ENCODE data around the gene TTC12.

The TTC12 gene

DNA sequence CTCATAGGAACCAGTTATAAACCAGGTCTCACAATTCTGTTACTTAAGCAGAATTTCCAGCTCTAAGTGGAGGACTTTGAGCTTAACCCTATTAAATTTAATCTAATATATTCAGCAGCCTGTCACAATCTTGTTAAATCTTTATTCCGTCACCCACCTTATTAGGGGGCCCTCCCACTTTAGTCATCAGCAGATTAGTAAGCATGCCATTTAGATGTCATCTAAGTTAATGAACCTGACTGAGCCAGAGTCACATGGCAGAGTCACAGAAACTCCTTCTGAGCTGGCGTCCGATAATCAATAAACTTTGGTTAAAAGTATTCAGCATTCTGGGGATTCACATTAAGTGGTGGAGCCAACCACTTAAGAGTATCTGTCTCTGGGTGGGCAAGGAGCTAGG lies 35.1 kb downstream of the TTC12 start:
- H3K36me3 ChIP-seq (ENCODE audit: control insufficient read depth, insufficient read depth, low read length) = no peaks in the 10 kb centered on the region
- no CpG with 5 or more reads among the region's 3 CpGs for WGBS (ENCODE audit: insufficient coverage, insufficient read length)
- no peaks in the 10 kb centered on the region for H3K9me3 ChIP-seq (ENCODE audit: control insufficient read depth, insufficient read depth, low read length)
- no peak for DNase-seq (ENCODE audit: low read depth, low spot score)
- H3K27ac ChIP-seq (ENCODE audit: low read length) = no peak overlapping the region
- H3K4me3 ChIP-seq (ENCODE audit: low read length) = no peak overlapping the region
- H3K4me1 ChIP-seq (ENCODE audit: control insufficient read depth, insufficient read depth, low read length) = no peaks in the 10 kb centered on the region
- no peaks in the 10 kb centered on the region for H3K27me3 ChIP-seq (ENCODE audit: control insufficient read depth, insufficient read depth, low read length)

DNA sequence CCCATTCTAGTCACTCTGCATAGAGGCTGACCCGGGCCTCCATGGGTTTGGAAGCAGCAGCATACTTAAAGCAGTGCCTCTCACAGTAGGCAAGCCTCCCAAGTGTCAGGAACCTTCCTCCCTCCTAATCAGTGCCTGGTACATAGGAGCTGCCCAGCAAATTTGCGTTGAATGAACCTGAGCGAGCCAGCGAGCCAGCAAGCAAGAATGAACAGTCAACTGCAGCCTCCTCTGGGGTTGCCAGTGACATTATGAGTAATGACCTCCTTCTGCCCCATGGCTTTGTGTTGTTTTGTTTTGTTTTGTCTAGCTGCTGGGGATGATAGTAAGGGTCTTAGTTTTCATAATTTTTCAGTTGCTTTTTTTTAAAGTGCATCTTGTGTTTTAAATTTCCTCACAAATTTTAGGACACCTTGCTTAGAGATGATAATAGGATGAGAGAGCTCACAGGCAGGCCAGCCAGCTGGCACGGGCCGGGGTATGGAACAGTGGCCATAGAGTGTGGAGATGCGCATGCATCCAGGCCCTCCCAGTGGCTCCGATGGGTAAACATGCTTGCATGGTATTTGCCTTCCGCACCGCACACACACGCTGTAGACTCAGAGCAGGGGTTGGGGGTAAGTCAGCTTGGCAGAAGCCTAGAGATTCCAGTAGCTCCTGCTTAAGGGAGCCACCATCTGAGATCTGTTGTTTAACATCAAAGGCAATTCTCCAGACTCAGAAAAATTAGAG lies 36.1 kb downstream of the TTC12 start:
- Histone ChIP-seq H3K4me3 (ENCODE audit: low read length) (no peak overlapping the region), H3K36me3 (ENCODE audit: control insufficient read depth, insufficient read depth, low read length) (no peaks in the 10 kb centered on the region), H3K27ac (ENCODE audit: low read length) (no peak overlapping the region), H3K9me3 (ENCODE audit: control insufficient read depth, insufficient read depth, low read length) (no peaks in the 10 kb centered on the region), H3K27me3 (ENCODE audit: control insufficient read depth, insufficient read depth, low read length) (no peaks in the 10 kb centered on the region), H3K4me1 (ENCODE audit: control insufficient read depth, insufficient read depth, low read length) (no peaks in the 10 kb centered on the region)
- WGBS (ENCODE audit: insufficient coverage, insufficient read length) = no CpG with 5 or more reads among the region's 11 CpGs
- no peak for DNase-seq (ENCODE audit: low read depth, low spot score)

DNA sequence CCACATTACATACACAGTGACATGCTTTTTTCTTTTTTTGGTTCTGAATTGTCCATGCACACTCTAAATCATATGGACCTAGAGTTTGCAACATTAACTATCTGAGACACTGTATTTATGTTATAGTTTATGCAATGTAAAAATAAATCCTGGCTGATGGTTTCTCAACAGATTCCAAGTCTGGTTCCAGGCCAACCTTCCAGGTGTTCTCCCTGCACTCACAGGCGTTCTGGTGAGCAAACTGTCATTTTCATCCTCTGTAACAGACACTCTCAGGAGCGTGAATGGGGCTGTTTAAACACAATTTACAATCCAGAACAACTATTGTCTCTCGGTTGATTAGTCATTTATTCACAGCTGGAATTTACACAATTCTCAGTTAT lies 36.7 kb downstream of the TTC12 start:
- no peaks in the 10 kb centered on the region for H3K27me3 ChIP-seq (ENCODE audit: control insufficient read depth, insufficient read depth, low read length)
- H3K27ac ChIP-seq (ENCODE audit: low read length) = no peak overlapping the region
- DNase-seq (ENCODE audit: low read depth, low spot score) = no peak
- no peaks in the 10 kb centered on the region for H3K9me3 ChIP-seq (ENCODE audit: control insufficient read depth, insufficient read depth, low read length)
- no peaks in the 10 kb centered on the region for H3K36me3 ChIP-seq (ENCODE audit: control insufficient read depth, insufficient read depth, low read length)
- WGBS (ENCODE audit: insufficient coverage, insufficient read length) = no CpG with 5 or more reads among the region's 3 CpGs
- H3K4me3 ChIP-seq (ENCODE audit: low read length) = no peak overlapping the region
- H3K4me1 ChIP-seq (ENCODE audit: control insufficient read depth, insufficient read depth, low read length) = no peaks in the 10 kb centered on the region

DNA sequence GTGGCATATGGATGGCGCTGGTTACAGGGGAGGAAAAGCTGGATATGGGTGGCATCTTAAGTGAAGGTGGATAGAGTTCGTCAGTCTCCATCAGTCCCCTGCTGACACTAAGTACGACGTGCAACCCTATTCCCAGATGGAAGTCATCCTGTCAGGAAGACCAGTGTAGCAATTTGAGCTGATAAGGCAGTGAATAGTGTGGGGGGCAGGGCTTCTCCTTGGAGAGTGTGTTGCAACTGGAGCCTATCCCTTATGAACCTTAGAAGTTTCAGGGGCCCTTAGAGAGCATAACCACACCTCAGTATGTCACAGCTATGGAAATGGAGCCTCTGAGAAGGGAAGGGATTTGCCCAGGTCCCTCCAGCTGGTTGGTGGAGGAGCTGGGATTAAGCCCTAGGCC lies 37.1 kb downstream of the TTC12 start:
- WGBS (ENCODE audit: insufficient coverage, insufficient read length) = no CpG with 5 or more reads among the region's 4 CpGs
- no peak overlapping the region for H3K4me3 ChIP-seq (ENCODE audit: low read length)

DNA sequence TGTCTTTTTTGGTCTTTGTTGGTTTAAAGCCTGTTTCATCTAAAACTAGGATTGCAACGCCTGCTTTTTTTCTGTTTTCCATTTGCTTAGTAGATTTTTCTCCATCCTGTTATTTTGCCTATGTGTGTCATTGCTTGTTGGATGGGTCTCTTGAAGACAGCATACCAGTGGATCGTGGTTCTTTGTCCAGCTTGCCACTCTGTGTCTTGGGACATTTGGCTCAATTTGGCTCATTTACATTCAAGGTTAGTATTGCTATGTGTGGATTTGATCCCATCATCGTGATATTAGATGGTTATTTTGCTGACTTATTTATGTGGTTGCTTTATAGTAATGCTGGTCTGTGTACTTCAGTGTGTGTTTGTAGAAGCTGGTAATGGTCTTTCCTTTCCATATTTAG lies 41.8 kb downstream of the TTC12 start:
- Histone ChIP-seq H3K36me3 (ENCODE audit: control insufficient read depth, insufficient read depth, low read length) (no peaks in the 10 kb centered on the region), H3K27me3 (ENCODE audit: control insufficient read depth, insufficient read depth, low read length) (no peaks in the 10 kb centered on the region), H3K9me3 (ENCODE audit: control insufficient read depth, insufficient read depth, low read length) (no peaks in the 10 kb centered on the region), H3K4me3 (ENCODE audit: low read length) (no peak overlapping the region), H3K4me1 (ENCODE audit: control insufficient read depth, insufficient read depth, low read length) (no peaks in the 10 kb centered on the region), H3K27ac (ENCODE audit: low read length) (no peak overlapping the region)
- no CpG with 5 or more reads among the region's 3 CpGs for WGBS (ENCODE audit: insufficient coverage, insufficient read length)
- DNase-seq (ENCODE audit: low read depth, low spot score) = no peak

More for the DNA sequence above, 37.1 kb downstream of the TTC12 start:
- Histone ChIP-seq H3K4me1 (ENCODE audit: control insufficient read depth, insufficient read depth, low read length) (no peaks in the 10 kb centered on the region), H3K27me3 (ENCODE audit: control insufficient read depth, insufficient read depth, low read length) (no peaks in the 10 kb centered on the region), H3K36me3 (ENCODE audit: control insufficient read depth, insufficient read depth, low read length) (no peaks in the 10 kb centered on the region), H3K9me3 (ENCODE audit: control insufficient read depth, insufficient read depth, low read length) (no peaks in the 10 kb centered on the region), H3K27ac (ENCODE audit: low read length) (no peak overlapping the region)
- DNase-seq (ENCODE audit: low read depth, low spot score) = no peak

DNA sequence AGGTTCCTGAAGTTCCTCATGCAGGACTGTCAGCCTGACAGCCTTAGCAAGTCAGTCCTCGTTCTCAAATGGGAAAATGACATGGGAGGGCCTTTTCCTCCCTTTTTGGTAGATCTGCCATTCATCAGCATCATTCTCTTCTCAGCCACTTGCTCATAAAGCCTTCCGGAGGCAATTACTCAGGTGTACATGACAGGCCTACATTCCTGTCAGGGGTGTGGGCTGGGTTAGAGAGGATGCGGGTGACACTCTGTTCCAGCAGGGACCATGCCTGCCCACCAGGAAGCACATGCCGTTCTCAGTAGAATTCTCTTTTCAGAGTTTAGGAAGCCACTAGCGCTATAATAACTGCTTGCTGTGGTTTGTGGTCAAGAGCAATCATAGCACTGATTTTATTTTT lies 49.0 kb downstream of the TTC12 start:
- H3K4me3 ChIP-seq (ENCODE audit: low read length) = no peak overlapping the region
- no peaks in the 10 kb centered on the region for H3K36me3 ChIP-seq (ENCODE audit: control insufficient read depth, insufficient read depth, low read length)
- H3K4me1 ChIP-seq (ENCODE audit: control insufficient read depth, insufficient read depth, low read length) = no peaks in the 10 kb centered on the region
- no peak for DNase-seq (ENCODE audit: low read depth, low spot score)
- no peaks in the 10 kb centered on the region for H3K27me3 ChIP-seq (ENCODE audit: control insufficient read depth, insufficient read depth, low read length)
- no CpG with 5 or more reads among the region's 5 CpGs for WGBS (ENCODE audit: insufficient coverage, insufficient read length)
- H3K9me3 ChIP-seq (ENCODE audit: control insufficient read depth, insufficient read depth, low read length) = no peaks in the 10 kb centered on the region
- H3K27ac ChIP-seq (ENCODE audit: low read length) = no peak overlapping the region

DNA sequence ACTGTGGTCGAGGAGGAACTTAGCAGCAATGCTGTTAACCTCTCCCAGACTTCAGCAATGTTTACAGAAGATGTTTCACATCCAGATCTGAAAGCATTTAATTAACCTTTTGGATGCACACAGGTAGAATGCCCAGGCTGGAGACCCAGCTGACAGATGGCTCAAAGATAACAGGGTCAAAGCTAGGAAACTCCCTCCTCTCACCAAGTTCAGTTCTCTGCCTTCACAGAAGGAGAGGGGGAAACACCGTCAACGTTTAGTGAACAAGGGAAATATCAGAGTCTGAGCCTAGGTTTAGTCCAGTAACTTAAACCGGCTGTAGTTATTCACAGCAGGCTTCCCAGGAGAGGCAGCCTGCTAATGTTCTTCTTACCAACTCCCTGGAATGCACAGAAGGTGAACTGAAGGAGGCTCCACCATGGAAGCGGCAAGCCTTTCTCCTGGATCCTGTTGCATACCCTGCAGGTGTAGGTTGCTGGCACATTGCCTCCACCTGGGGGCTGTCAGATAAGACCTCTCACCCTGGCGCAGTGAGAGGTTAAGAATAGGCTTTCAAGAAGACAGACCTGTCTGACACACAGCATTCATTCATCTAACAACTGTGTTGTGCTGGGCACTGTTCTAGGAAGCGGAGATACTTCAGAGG lies 49.7 kb downstream of the TTC12 start:
- Histone ChIP-seq H3K4me3 (ENCODE audit: low read length) (no peak overlapping the region), H3K27me3 (ENCODE audit: control insufficient read depth, insufficient read depth, low read length) (no peaks in the 10 kb centered on the region), H3K4me1 (ENCODE audit: control insufficient read depth, insufficient read depth, low read length) (no peaks in the 10 kb centered on the region), H3K9me3 (ENCODE audit: control insufficient read depth, insufficient read depth, low read length) (no peaks in the 10 kb centered on the region), H3K27ac (ENCODE audit: low read length) (no peak overlapping the region), H3K36me3 (ENCODE audit: control insufficient read depth, insufficient read depth, low read length) (no peaks in the 10 kb centered on the region)
- no peak for DNase-seq (ENCODE audit: low read depth, low spot score)
- WGBS (ENCODE audit: insufficient coverage, insufficient read length) = no CpG with 5 or more reads among the region's 7 CpGs

DNA sequence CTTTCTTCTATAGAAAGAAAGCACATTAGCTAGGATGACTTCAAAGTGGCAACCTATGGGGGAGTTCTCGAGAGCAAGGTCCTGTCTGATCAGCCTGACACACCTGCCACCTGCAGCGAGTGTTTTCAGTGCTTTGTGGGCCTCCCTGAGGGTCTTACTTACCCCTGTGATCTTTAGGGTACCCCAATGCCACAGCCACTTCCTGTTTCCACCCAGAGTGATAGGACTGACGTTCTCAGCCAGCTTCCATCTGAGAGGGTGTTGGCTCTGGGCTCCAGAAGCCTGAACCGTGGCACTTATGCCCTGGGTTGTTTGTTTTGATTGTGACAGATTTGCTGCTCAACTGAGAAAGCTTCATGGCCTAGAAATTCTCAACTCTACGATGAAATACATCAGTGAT lies 51.5 kb downstream of the TTC12 start:
- no CpG with 5 or more reads among the region's 5 CpGs for WGBS (ENCODE audit: insufficient coverage, insufficient read length)
- Histone ChIP-seq H3K4me1 (ENCODE audit: control insufficient read depth, insufficient read depth, low read length) (no peaks in the 10 kb centered on the region), H3K27me3 (ENCODE audit: control insufficient read depth, insufficient read depth, low read length) (no peaks in the 10 kb centered on the region), H3K27ac (ENCODE audit: low read length) (no peak overlapping the region), H3K9me3 (ENCODE audit: control insufficient read depth, insufficient read depth, low read length) (no peaks in the 10 kb centered on the region), H3K4me3 (ENCODE audit: low read length) (no peak overlapping the region), H3K36me3 (ENCODE audit: control insufficient read depth, insufficient read depth, low read length) (no peaks in the 10 kb centered on the region)
- no peak for DNase-seq (ENCODE audit: low read depth, low spot score)

DNA sequence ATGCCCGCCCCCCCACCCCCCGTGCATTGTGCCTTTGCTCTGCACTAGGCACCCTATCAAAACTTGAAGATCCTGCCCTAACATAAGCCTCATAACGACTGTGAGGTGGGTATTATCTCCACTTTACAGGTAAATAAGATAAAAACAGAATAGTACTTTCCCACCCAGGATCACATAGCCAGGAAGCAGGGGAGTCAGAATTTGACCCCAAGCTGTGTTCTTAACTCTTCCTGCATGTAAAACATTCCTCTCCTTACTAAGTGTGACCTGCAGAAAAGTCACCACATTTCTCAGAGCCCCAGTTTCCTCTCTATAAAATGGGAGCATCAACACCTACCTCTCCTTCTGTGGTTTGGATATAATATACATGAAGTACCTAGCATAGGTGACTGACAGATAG lies 55.0 kb downstream of the TTC12 start:
- no peaks in the 10 kb centered on the region for H3K4me1 ChIP-seq (ENCODE audit: control insufficient read depth, insufficient read depth, low read length)
- H3K4me3 ChIP-seq (ENCODE audit: low read length) = no peak overlapping the region
- H3K27ac ChIP-seq (ENCODE audit: low read length) = no peak overlapping the region
- no peaks in the 10 kb centered on the region for H3K9me3 ChIP-seq (ENCODE audit: control insufficient read depth, insufficient read depth, low read length)
- no peaks in the 10 kb centered on the region for H3K27me3 ChIP-seq (ENCODE audit: control insufficient read depth, insufficient read depth, low read length)
- no CpG with 5 or more reads among the region's 3 CpGs for WGBS (ENCODE audit: insufficient coverage, insufficient read length)
- DNase-seq (ENCODE audit: low read depth, low spot score) = no peak
- H3K36me3 ChIP-seq (ENCODE audit: control insufficient read depth, insufficient read depth, low read length) = no peaks in the 10 kb centered on the region

DNA sequence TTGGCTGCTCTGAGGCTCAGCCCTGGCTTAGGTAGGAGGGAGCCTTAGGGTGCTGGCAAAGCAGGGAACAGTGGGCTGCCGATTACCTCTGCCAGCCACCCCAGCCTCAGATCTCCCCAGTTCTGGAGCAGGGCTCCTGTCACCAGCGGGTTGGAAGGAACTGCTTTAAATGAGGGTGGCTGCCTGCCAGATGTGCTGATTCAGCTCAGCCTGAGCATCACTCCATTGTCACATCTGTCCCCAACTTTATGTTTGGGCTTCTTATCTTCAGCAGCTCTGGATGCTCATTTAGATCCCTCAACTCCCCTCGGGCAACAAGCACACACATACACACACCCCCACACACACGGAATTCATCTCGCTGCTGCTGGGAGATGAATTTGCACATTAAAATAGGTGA lies 56.3 kb downstream of the TTC12 start:
- Histone ChIP-seq H3K4me1 (ENCODE audit: control insufficient read depth, insufficient read depth, low read length) (no peaks in the 10 kb centered on the region), H3K9me3 (ENCODE audit: control insufficient read depth, insufficient read depth, low read length) (no peaks in the 10 kb centered on the region), H3K4me3 (ENCODE audit: low read length) (no peak overlapping the region), H3K27ac (ENCODE audit: low read length) (no peak overlapping the region), H3K27me3 (ENCODE audit: control insufficient read depth, insufficient read depth, low read length) (no peaks in the 10 kb centered on the region), H3K36me3 (ENCODE audit: control insufficient read depth, insufficient read depth, low read length) (no peaks in the 10 kb centered on the region)
- no peak for DNase-seq (ENCODE audit: low read depth, low spot score)
- WGBS (ENCODE audit: insufficient coverage, insufficient read length) = no CpG with 5 or more reads among the region's 5 CpGs

DNA sequence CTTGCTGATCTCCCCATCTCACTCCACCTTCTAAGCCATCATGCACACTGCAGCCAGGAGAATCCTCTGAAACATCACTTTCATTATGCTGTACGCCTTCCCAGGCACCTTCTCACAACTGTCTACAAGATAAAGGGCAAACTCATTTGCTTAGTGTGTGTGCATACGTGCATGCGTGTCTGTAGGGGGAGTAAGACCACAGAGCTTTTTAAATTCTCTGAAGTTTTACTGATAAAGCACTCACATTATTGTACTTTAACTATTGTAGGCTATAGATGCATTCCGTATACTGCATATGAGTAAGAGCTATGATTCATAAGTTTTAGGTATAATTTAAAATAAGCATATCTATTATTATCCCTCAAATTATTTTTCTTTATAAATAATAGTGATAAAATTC lies 57.9 kb downstream of the TTC12 start:
- H3K4me1 ChIP-seq (ENCODE audit: control insufficient read depth, insufficient read depth, low read length) = no peaks in the 10 kb centered on the region
- no peak overlapping the region for H3K27ac ChIP-seq (ENCODE audit: low read length)
- WGBS (ENCODE audit: insufficient coverage, insufficient read length) = no CpG with 5 or more reads among the region's 4 CpGs
- H3K4me3 ChIP-seq (ENCODE audit: low read length) = no peak overlapping the region
- no peaks in the 10 kb centered on the region for H3K36me3 ChIP-seq (ENCODE audit: control insufficient read depth, insufficient read depth, low read length)
- no peaks in the 10 kb centered on the region for H3K9me3 ChIP-seq (ENCODE audit: control insufficient read depth, insufficient read depth, low read length)
- no peak for DNase-seq (ENCODE audit: low read depth, low spot score)
- no peaks in the 10 kb centered on the region for H3K27me3 ChIP-seq (ENCODE audit: control insufficient read depth, insufficient read depth, low read length)

Data from iPS DF 6.9 (cell line).